Fibroblast of lung (primary cell): ENCODE measurements around the gene ACSS3. TPM values are rescaled to one million over a fixed set of nuclear protein-coding genes. Genes with fewer than 3 reads are reported as not detected.

ENCODE experiments used
- DNase-seq, 2 donors: peaks; one replicate each; pipeline versions ENCODE4 v3.0.0 to v3.0.0-alpha.2; 2010; ENCODE audit warnings: low read depth in 2 of 2
- H2AFZ ChIP-seq: 2 replicates; pipeline ENCODE4 v1.5.1; 2012; ENCODE audit warnings: low read length, control low read depth, inconsistent platforms
- H3K27ac ChIP-seq: 2 replicates; pipeline ENCODE4 v1.5.1; 2011; ENCODE audit warnings: low read length, control low read depth; ENCODE audit not compliant: insufficient read depth
- H3K27me3 ChIP-seq: 2 replicates; pipeline ENCODE4 v1.5.1; 2011; ENCODE audit warnings: mild to moderate bottlenecking, low read length; ENCODE audit not compliant: control insufficient read depth, insufficient read depth
- H3K36me3 ChIP-seq: 2 replicates; pipeline ENCODE4 v1.5.1; 2011; ENCODE audit warnings: low read length; ENCODE audit not compliant: control insufficient read depth, insufficient read depth
- H3K4me1 ChIP-seq: 2 replicates; pipeline ENCODE4 v1.5.1; 2011; ENCODE audit warnings: low read length; ENCODE audit not compliant: control insufficient read depth, insufficient read depth; ENCODE audit errors: extremely low read depth
- H3K4me2 ChIP-seq: 2 replicates; pipeline ENCODE4 v1.5.1; 2011; ENCODE audit warnings: low read length, control low read depth; ENCODE audit not compliant: insufficient read depth; ENCODE audit errors: extremely low read depth
- H3K4me3 ChIP-seq, 4 experiments: fragments of 200-600 bp in 1 of 4; sonication (generic) in 1 of 4; replicated peaks in 1 of 4; 2 replicates each; pipeline ENCODE4 v1.5.1; 2011 to 2016; ENCODE audit warnings: low read length in 4 of 4, low read depth in 3 of 4, mild to moderate bottlenecking in 3 of 4, control low read depth in 2 of 4, inconsistent platforms in 1 of 4, mixed read lengths in 1 of 4; ENCODE audit not compliant: insufficient read depth in 1 of 4; ENCODE audit errors: control extremely low read depth in 1 of 4
- H3K79me2 ChIP-seq: 2 replicates; pipeline ENCODE4 v1.5.1; 2012; ENCODE audit warnings: mild to moderate bottlenecking, low read length, inconsistent platforms; ENCODE audit not compliant: control insufficient read depth, insufficient read depth
- H3K9ac ChIP-seq: 2 replicates; pipeline ENCODE4 v1.5.1; 2011; ENCODE audit warnings: mild to moderate bottlenecking, low read length, control low read depth; ENCODE audit not compliant: insufficient read depth
- H3K9me3 ChIP-seq: 2 replicates; pipeline ENCODE4 v1.5.1; 2012; ENCODE audit warnings: low read depth, low read length; ENCODE audit not compliant: control insufficient read depth, insufficient read depth
- H4K20me1 ChIP-seq: 2 replicates; pipeline ENCODE4 v1.5.1; 2011; ENCODE audit warnings: low read length; ENCODE audit not compliant: control insufficient read depth, insufficient read depth; ENCODE audit errors: extremely low read depth
- CTCF ChIP-seq, 2 donors: IDR thresholded peaks in 1 of 2; conservative IDR thresholded peaks in 1 of 2; 1 replicate in 1 of 2; 2 replicates in 1 of 2; pipeline ENCODE4 v1.5.1; 2011 to 2012; ENCODE audit warnings: low read length in 2 of 2, control low read depth in 1 of 2, inconsistent platforms in 1 of 2, low read depth in 1 of 2, mild to moderate bottlenecking in 1 of 2
- EZH2 ChIP-seq: IDR thresholded peaks from 2 replicates; pipeline ENCODE4 v1.5.1; 2012; ENCODE audit warnings: low read length, control low read depth, mild to moderate bottlenecking; ENCODE audit errors: missing control alignments
- polyA plus RNA-seq, 2 donors: library from polyadenylated mRNA; depleted of rRNA in 1 of 2; stranded (reverse) in 1 of 2; unstranded in 1 of 2; fragments of >200 nt; gene quantifications; 2 replicates each; pipeline ENCODE4 v1.2.1, GENCODE V29; 2011 to 2012; ENCODE audit warnings: missing spikeins in 1 of 2
- total RNA-seq: library from RNA; depleted of rRNA; stranded (reverse); fragments of >200 nt; gene quantifications from 2 replicates; pipeline ENCODE4 v1.2.1, GENCODE V29; 2014

ACSS3 gene
- total and polyA plus RNA-seq, 2 donors (not counting 1 experiment from before 2014, with no cell fraction given): 10.3 to 47.4 TPM

GRCh38 chr12:81166790-81167189, 88.9 kb downstream of the ACSS3 start:
- Histone ChIP-seq H4K20me1 (no peaks in the 10 kb centered on the region), H3K9me3 (no peaks in the 10 kb centered on the region)
- TF ChIP-seq CTCF (conservative IDR thresholded peaks at IDR 0.05 in 1 of 2, IDR thresholded peaks at IDR 0.05 in 1 of 2; ENCODE audit: low read depth in 1 of 2, low read length in 2 of 2) (no peak), EZH2 (no peak)

GRCh38 chr12:81167694-81168093, 89.8 kb downstream of the ACSS3 start:
- TF ChIP-seq CTCF (conservative IDR thresholded peaks at IDR 0.05 in 1 of 2, IDR thresholded peaks at IDR 0.05 in 1 of 2; ENCODE audit: low read depth in 1 of 2, low read length in 2 of 2) (no peak), EZH2 (no peak)
- no peaks in the 10 kb centered on the region for H4K20me1 ChIP-seq
- no peak overlapping the region for H3K4me2 ChIP-seq

More at GRCh38 chr12:81166790-81167189, 88.9 kb downstream of the ACSS3 start:
- Histone ChIP-seq H3K9ac (no peak overlapping the region), H3K4me3 (no peak overlapping the region), H3K27me3 (no peaks in the 10 kb centered on the region), H2AFZ (no peak overlapping the region), H3K36me3 (no peaks in the 10 kb centered on the region), H3K27ac (no peak overlapping the region), H3K79me2 (no peaks in the 10 kb centered on the region), H3K4me1 (no peaks in the 10 kb centered on the region), H3K4me2 (no peak overlapping the region)
- DNase-seq: no peak

GRCh38 chr12:81168445-81168844, 90.6 kb downstream of the ACSS3 start:
- H3K36me3 ChIP-seq: no peaks in the 10 kb centered on the region
- no peak for DNase-seq
- TF ChIP-seq EZH2: no peak
- no peak for TF ChIP-seq CTCF (conservative IDR thresholded peaks at IDR 0.05 in 1 of 2, IDR thresholded peaks at IDR 0.05 in 1 of 2; ENCODE audit: low read depth in 1 of 2, low read length in 2 of 2)

More at GRCh38 chr12:81167694-81168093, 89.8 kb downstream of the ACSS3 start:
- H2AFZ ChIP-seq: no peak overlapping the region
- no peak overlapping the region for H3K9ac ChIP-seq
- no peaks in the 10 kb centered on the region for H3K79me2 ChIP-seq
- H3K4me1 ChIP-seq: no peaks in the 10 kb centered on the region
- no peaks in the 10 kb centered on the region for H3K9me3 ChIP-seq
- no peaks in the 10 kb centered on the region for H3K27me3 ChIP-seq
- no peaks in the 10 kb centered on the region for H3K36me3 ChIP-seq
- DNase-seq: peak in 1 of 2 donors; percentile 61
- H3K27ac ChIP-seq: no peak overlapping the region
- H3K4me3 ChIP-seq: no peak overlapping the region

More at GRCh38 chr12:81168445-81168844, 90.6 kb downstream of the ACSS3 start:
- H2AFZ ChIP-seq: no peak overlapping the region
- H4K20me1 ChIP-seq: no peaks in the 10 kb centered on the region
- H3K9ac ChIP-seq: no peak overlapping the region
- no peaks in the 10 kb centered on the region for H3K79me2 ChIP-seq
- no peaks in the 10 kb centered on the region for H3K4me1 ChIP-seq
- H3K4me2 ChIP-seq: no peak overlapping the region
- no peak overlapping the region for H3K27ac ChIP-seq
- H3K27me3 ChIP-seq: no peaks in the 10 kb centered on the region
- no peaks in the 10 kb centered on the region for H3K9me3 ChIP-seq
- no peak overlapping the region for H3K4me3 ChIP-seq
